Measurements from ENCODE around the gene IMPG1.

The IMPG1 gene, protein sequence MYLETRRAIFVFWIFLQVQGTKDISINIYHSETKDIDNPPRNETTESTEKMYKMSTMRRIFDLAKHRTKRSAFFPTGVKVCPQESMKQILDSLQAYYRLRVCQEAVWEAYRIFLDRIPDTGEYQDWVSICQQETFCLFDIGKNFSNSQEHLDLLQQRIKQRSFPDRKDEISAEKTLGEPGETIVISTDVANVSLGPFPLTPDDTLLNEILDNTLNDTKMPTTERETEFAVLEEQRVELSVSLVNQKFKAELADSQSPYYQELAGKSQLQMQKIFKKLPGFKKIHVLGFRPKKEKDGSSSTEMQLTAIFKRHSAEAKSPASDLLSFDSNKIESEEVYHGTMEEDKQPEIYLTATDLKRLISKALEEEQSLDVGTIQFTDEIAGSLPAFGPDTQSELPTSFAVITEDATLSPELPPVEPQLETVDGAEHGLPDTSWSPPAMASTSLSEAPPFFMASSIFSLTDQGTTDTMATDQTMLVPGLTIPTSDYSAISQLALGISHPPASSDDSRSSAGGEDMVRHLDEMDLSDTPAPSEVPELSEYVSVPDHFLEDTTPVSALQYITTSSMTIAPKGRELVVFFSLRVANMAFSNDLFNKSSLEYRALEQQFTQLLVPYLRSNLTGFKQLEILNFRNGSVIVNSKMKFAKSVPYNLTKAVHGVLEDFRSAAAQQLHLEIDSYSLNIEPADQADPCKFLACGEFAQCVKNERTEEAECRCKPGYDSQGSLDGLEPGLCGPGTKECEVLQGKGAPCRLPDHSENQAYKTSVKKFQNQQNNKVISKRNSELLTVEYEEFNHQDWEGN

DNA sequence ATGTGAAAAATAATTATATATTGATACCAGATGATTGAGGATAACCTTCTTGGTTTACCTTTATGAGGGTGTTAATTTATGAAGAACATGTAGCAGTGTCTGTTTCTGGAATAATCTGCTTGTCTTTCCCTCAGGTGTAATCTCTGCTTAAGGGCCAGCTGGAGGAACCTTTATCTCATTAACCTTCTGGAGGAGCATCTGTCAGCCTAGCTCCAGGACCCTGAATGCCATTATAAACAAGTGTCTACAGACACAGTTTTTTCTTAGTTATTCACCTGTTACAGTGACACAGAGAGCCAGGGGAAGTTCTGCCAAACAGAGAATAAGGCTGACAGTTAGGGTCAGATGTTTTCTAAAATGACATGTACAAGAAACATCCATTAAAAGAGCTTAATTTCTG, at the start of gene IMPG1:
Gene IMPG1 (minus strand): TSS at position 101 of the 400 bp plus-strand sequence. CDS start 174 bp downstream, outside the sequence.
- no peak for DNase-seq

DNA sequence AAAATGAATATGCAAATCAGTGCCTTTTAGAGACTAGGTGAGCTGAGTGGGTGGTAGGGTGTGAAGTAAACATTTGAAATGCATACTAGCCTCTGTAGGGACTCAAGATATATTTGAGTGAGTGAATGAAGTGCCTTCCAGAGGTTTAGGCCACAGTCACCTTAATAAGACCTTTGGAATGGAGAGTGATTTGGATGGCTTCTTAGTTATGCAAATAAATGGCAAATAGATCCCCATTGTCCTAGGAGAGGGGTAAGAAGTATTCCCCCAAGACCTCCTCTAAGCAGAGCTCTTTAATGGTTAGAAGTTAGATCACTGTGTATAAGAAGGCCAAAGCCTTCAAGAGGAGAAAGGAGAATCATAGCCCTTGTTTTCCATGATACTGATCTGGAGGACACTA, 47.8 kb upstream of the IMPG1 start:
- DNase-seq = no peak

DNA sequence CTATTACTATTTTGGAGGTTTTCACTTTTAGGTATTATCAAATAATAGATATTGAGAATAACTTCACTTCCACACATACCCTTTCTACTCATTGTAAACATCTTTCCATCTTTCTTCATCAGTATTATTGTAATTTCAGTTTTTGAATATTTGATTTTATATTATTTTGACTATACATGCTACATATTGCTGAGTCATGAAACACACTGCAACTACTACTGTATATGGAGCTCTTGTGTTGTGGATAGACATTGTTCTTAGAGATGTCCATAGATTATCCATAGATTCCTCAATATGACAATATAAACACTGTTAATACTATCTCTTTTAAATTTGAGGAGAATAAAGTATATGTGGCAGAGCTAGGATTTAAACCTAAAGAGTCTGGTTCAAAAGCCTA, 819 bp upstream of the IMPG1 start:
- DNase-seq = no peak

DNA sequence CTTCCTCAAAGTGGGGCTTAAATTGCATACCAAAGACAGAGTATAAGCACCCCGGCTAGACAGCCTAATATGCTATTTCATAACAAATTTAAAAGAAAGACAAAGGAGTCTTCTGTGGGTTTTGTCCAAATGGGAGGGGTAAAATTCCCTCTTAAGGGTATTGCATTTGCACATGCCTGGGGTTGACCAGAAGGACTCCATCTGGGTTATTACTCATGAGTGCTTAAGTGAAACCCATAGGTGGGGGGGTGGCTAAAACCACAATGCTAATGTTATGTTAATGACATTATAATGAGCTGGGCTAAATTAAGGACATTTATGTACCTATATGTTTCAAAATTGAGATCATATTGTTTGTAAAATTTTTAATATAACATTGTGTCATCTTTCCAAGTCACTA, 15.0 kb downstream of the IMPG1 start:
- DNase-seq = no peak

DNA sequence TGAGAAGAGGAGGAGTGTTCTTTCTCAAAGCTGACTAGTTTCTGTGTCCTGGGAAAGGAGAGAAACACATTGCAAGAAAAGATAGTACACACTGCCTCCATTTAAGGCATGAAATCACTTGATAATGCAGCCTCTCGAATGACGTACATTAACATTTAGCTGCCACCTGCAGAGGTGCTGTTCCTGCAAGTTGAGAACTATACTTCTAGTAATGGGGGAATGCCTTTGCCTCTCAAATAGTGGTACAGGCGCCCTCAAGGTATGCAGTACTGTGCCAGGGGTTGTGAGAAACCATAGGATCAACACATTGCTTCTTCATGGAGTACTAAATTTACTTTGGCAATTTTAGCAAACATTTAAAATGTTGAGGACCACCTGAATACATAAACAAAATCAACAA, 20.1 kb downstream of the IMPG1 start:
- DNase-seq = no peak

DNA sequence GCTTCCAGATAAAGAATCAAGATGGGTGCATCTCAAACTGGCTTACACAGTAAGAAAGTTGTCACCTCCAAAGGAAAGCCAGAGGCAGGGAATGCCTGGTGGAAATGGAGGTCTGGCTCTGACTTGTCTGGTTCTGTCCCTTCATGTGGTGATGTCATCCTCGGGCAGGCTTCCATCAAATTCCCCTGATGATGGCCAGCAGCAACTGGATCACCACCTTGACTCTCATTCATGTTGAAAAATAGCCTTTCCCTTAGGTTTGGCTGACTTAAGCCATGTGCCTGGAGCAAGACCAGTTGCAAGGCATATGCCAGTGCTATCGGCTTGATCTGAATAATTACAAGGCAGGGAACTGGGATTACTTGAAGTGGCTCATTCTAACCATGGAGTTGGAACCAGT, 28.8 kb downstream of the IMPG1 start:
- DNase-seq = no peak

DNA sequence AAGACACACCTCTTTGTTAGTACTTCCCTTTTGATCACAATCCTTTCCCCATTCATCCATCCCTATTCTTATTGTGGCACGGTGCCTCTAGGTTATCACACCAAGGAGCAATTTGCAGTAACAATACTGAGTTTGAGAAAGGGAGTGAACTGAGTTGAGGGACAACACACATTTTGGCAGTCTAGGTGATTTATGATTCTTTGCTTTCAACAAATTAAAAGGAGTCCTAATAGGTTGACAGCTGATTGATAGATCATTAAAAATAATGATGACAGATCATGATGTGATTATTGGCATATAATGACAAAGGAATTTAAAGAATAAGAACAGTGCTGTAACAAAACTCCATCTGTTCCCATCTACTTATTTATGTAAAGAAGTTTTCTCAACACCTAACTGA, 36.7 kb downstream of the IMPG1 start:
- no peak for DNase-seq

DNA sequence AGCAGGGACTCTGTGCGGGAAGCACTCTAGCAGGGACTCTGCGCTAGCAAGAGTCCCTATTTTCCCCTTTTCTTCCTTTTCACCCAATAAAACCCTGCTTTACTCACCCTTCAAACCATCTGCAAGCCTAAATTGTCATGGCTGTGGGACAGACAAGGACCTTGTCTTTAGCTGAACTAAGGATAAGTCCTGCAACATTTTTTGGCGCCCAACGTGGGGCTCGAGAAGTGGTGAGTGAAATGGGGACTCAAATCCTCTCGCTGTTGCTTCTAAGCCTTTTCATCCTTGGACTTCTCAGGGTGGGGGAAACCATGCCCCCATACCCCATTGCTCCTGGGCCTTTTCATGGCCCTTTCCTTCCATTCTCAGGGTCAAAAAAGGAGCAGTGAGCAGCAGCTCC, 46.4 kb downstream of the IMPG1 start:
- no peak for DNase-seq

DNA sequence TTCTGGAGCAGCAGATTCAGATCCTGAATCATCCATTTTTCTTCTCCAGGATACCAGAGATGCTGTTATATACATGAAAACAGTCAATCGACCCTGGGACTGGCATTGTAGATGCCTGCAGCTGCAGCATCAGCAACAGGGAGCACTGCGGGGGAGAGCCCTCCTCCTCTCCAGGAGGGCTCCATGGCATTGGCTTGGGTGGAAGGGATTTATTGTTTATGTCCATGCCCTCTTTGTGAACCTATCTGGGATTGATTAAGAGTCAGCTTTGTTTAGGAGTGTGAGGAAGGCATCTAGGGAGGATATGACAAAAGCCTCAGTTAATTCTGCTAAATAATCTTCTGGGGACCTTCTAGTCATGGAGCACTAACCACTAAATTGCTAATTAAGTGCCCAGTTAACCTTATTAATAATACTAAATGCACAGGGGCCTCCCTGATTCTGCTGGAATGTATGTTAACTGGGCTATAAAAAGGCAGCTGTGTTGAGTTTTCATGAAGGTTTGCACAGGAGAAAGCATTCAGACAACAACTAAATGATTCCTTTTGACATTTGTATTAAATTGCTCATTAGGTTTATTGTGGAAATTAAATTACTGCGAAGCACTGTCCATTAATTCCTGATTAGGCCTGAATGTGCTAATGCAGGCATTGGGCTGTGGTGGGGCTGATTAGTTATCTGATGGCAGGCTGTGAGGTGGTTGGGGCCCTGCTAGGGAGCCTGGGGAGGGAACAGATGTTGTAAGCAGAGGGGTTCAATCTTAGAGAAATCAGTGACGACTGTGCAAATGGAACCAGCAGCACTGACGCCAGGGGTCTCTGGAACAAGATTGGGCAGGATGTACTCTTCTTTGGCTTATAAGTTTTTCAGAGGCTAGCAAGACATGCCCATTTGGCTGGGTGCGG, 57.6 kb downstream of the IMPG1 start:
- no peak for DNase-seq

DNA sequence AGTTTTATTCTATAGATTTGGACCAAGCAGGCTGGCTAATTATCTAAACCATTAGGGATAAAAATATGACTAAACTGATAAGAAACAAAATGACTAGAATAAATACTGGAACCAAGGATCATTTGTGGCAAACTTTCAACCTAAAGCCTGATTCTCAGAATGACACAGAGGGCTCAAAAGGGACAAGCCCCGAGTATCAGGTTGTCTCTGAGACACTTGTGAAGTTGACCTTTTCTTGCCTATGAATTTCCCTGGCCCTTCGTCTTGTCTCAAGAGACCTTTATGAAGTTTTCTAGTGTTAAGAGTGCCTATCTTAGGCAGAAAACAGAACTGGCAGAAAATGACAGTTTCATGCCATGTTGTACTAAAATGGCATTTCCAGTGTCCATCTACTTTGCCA, 68.3 kb downstream of the IMPG1 start:
- no peak for DNase-seq

DNA sequence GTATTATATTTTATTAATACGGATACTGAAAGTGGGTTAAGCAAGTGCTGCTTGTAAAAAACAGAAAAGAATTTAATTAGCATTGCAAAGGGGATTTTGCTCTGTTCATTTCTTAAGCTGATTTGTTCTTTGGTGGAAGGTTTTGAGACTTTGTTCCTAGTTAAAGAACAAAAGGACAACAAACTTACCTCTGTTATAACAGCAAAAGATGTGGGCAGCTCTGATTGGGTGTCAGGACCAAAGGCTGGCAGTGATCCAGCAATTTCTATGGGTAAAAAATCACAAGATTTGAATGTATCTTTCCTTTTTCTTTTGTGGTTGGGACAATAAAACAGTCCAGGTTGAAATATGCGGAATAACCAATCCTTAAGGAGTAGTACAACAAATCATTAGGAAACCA, 68.8 kb downstream of the IMPG1 start:
- no peak for DNase-seq

DNA sequence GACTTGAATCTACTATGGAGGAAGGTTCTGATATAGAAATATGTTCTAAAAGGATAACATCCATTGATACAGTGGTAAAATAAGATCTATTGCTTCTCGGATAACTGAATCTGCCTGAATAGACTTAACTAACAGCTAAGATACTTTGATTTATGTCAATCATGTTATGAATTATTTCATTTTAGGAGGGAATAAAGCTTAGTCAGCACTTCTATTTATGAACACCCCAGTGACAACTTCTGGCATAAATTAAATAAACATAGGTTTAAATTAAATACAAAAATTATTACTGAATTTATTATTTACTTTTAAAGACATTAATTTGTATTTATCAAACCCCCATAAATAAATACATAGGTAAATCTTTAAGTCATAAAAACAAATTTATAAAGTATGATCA, 69.3 kb downstream of the IMPG1 start:
- no peak for DNase-seq

DNA sequence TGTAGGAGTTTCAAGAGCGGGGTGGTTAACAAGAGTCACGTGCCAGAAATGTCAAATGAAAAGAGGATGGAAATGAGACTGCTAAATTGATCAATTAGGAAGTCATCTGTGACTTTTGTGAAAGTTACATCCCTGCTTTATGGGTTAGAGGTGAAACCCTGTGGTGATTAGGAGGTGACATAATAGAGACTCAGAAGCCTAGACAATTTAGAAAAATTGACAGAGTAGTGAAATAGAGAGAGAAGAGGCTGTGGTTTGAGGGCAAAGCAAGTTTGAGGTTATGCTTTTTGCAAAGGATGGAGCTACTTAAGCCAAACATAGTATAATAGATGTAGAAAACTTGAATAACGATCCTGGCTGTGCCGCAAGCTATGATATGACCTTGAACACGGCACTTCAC, 71.8 kb downstream of the IMPG1 start:
- DNase-seq = no peak

DNA sequence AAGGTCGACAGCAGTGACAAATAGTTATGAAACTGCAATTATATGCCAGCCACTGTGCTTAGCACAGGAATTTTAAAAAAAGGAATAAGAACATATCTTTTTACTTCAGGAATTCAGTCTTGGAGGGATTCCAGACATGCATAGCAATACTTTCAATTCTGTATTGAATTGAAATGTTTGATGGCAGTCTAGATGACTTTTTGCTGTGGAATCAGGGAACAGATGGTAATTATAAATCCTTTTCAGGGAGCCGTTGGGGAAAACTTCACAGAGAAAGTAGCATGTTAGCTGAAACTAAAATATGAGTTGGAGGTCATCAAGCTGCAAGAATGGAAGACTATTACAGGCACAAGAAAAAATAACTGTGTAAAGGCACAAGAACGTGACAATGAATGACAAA, 74.8 kb downstream of the IMPG1 start:
- DNase-seq = no peak

DNA sequence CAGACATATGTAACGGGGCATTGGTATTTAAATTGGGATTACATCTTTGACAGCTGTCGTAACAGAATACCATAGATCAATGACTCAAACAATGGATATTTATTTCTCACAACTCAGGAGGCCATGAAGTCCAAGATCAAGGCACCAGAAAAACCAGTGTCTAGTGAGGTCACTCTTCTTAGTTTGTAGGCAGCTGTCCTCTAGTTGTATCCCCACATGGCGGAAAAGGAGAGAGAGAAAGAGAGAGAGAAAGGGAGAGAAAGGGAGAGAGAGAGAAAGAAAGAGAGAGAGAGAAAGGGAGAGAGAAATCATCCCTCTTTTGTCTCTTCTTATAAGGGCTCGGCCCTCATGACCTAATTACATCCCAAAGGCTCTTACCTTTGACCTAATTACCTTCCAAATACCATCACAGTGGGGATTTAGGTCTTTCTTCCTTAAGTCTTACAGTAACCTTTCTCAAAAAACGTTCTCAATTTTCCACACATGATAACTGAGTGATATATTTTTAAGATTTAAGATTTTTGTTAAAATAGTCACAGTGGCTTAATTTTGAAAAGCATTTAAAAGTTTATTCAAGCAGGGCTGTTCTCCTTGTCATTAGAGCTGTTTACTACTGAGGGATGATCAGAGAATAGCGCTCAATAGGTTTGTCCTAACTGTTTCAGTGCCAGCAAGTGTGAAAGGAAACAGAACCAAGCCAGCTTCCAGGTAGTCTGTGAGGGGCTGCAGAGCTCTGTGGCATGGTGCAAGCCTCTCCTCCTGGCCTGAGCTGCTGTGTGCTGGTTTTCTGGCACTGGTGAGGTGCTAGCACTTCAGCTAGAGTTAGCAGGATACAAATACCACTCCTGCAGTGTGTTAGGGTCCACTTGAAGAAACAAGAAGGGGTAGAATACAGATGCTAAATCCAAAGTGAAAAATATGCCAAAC, 79.0 kb downstream of the IMPG1 start:
- no peak for DNase-seq

DNA sequence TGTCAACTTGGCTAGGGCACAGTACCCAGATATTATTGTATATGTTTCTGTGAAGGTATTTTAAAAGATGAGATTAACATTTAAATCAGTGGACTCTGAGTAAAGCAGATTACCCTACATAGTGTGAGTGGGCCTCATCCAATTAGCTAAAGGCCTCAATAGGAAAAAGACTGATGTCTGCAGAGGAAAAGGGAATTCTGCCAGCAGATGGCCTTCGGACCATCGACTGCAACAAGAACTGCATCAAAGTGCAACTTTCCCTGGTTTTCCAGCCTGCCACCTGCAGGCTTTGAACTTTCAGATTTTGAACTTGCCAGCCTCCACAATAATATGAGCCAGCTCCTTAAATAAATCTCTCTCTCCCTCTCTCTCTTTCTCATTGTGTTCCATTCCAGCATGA, 80.5 kb downstream of the IMPG1 start:
- no peak for DNase-seq

DNA sequence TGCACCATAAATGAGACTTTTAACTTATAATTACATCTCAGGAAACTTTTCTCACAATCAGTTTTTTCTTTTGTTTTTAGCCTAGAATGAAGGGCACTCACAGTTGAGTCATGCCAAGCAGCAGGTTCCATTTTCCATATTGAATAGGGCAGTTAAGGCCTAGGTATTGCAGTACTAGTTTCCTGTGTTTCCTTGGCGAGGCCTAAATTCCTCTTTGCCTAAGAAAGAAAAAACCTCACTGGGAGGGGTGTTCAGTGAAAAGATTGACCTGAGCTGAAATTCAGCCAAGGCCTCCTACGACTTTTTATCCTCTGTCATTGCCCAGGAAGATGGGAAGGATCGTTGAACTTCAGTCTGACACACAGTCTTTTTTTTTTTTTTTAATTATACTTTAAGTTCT, 85.5 kb downstream of the IMPG1 start:
- no peak for DNase-seq

DNA sequence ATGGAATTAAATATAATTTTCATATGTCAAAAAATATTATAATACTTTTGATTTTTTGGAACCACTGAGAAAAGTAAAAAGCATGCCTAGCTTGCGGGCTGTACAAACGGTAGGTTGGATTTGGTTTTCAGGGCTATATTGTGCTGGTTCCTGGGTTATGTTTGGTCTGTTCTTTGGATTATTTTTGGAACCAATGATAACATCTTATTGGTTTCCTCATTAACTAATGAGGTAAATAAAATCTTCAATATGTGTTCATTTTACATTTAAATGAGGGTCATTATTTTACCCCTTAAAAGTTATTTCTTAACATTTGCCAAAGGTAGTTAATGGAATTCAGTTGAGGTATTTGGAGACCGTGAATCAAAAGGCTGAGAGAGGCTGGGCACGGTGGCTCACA, 96.6 kb downstream of the IMPG1 start:
- DNase-seq = no peak

DNA sequence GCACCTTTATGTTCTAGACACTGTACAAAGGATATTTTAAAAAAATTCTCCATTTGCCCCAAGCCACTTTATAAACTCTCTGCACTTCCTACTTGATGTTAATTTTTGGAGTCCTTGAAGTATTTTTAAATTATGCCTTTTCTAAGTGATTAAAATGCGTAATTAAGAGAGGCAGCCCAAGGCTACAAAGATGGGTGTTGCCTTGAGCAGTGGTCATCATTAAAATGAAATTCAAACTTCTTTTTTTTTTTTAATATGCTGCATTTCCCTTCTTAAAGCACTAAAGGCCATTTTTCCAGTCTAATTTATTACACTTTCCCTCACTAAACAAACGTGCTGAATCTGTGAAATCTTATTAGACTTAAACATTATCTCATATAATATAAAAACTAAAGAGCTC, 102.4 kb downstream of the IMPG1 start:
- no peak for DNase-seq

DNA sequence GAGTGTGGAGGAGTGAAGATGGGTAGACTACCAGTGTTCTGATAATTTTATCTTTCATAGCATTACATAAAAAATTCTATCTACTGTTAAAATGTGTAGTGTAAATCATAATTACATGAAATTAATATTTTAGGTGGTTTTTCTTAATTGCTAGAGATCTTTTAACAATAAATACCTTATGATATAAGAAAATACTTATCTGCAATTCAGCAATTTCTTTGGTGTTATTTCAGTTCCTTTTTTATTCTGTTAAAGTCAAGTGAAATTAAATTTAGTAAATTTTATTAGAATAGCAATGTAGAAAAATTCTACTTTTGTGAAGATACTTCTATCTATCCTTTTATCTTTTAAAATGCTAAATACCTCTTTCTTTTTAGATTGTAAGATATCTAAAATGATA, 104.3 kb downstream of the IMPG1 start:
- DNase-seq = no peak

DNA sequence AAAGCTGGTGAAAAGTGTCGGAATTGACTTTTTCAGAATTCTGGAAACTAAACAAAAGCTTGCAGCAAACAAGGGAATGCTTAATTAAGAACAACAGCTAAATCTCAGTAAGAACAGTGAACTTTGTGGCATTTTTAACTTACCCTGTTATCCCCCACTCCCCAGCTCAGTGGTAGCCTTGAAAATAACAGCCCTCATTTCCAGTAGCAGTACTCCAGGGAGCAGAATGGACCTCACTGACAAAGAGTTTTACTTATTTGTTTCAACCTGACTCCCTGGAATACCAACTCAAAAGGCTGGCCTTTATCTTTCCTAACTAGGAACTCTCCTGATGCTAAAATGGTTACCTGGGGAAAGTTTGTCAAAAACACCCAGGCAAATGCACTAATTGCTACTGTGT, 108.9 kb downstream of the IMPG1 start:
- DNase-seq = no peak

DNA sequence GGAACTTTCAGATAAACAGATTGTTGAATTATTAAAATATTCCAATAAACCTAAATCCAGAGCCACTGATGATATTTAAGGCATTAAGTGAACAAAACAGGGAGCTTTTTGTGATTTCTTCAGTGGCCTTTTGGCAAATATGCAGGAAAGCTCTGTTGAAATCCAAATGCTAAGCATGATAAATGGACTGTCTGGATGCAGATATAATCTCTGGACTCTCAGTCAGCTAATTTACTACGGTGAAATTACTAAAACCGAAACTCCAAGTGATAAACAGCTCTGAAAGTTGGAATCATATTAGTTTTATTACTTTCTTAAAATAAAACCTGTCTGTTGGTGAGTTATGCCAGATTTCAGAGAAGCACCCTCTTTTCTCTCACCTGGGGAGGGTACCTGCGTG, 120.3 kb downstream of the IMPG1 start:
- DNase-seq = no peak
